HUES64 (cell line): ENCODE measurements around the gene SIX5.

Source experiments
- H3K27ac ChIP-seq: 2 replicates; pipeline ENCODE4 v1.7.0; 2013; ENCODE audit warnings: low read depth, low read length, inconsistent platforms
- H3K27me3 ChIP-seq: 2 replicates; pipeline ENCODE4 v1.6.1; 2013; ENCODE audit warnings: mild to moderate bottlenecking, low read length; ENCODE audit not compliant: insufficient read depth
- H3K36me3 ChIP-seq: 2 replicates; pipeline ENCODE4 v1.6.1; 2013; ENCODE audit warnings: mild to moderate bottlenecking, low read length; ENCODE audit not compliant: insufficient read depth
- H3K4me1 ChIP-seq: 2 replicates; pipeline ENCODE4 v1.6.1; 2013; ENCODE audit warnings: mild to moderate bottlenecking, low read length, moderate library complexity; ENCODE audit not compliant: insufficient read depth
- H3K4me3 ChIP-seq: 2 replicates; pipeline ENCODE4 v1.5.1; 2013; ENCODE audit warnings: mild to moderate bottlenecking, low read length, moderate library complexity
- H3K9ac ChIP-seq: 2 replicates; pipeline ENCODE4 v1.6.1; 2013; ENCODE audit warnings: mild to moderate bottlenecking, low read depth, low read length
- H3K9me3 ChIP-seq: 2 replicates; pipeline ENCODE4 v1.6.1; 2013; ENCODE audit warnings: low read depth, low read length; ENCODE audit not compliant: insufficient read depth
- WGBS: fragments of 150-250, 120-280 bp; methylation state at CpG from one replicate; pipeline ENCODE4 v1.1.7; 2013; ENCODE audit warnings: missing lambda C conversion rate; 5-methylcytosine and 5-hydroxymethylcytosine counted together

SIX5 gene

GRCh38 chr19:45772130-45772840 lies 3.2 kb upstream of the SIX5 start:
- H3K9ac ChIP-seq = no peak overlapping the region
- 78% methylated on average over 14 of the region's 14 CpGs for WGBS
- no peak overlapping the region for H3K27ac ChIP-seq
- peaks cover 9% of the 10 kb centered on the region for H3K36me3 ChIP-seq
- H3K4me3 ChIP-seq = no peak overlapping the region
- no peaks in the 10 kb centered on the region for H3K9me3 ChIP-seq
- H3K27me3 ChIP-seq = no peaks in the 10 kb centered on the region
- H3K4me1 ChIP-seq = no peaks in the 10 kb centered on the region

- H3K9ac ChIP-seq = peak overlapping the region; percentile 60
- H3K27ac ChIP-seq = no peak overlapping the region
- H3K9me3 ChIP-seq = no peaks in the 10 kb centered on the region
- H3K36me3 ChIP-seq = peaks cover under 1% of the 10 kb centered on the region; the same call in 1 of the 2 replicates
- H3K27me3 ChIP-seq = no peaks in the 10 kb centered on the region
- H3K4me3 ChIP-seq = peak overlapping the region; percentile 83
- 0 out of 2 replicates have a peak, but pooled peaks cover 8% of the 10 kb centered on the region for H3K4me1 ChIP-seq
- 49% methylated on average over 46 of the region's 46 CpGs for WGBS
Measured at GRCh38 chr19:45771311-45771933, 2.4 kb upstream of the SIX5 start.

- peak overlapping the region; percentile 98 for H3K27ac ChIP-seq
- no peaks in the 10 kb centered on the region for H3K27me3 ChIP-seq
- H3K36me3 ChIP-seq = no peaks in the 10 kb centered on the region; the same call in 1 of the 2 replicates
- H3K9me3 ChIP-seq = no peaks in the 10 kb centered on the region
- peak overlapping the region; percentile 83 for H3K4me3 ChIP-seq
- peak overlapping the region; percentile 88 for H3K9ac ChIP-seq
- under 1% methylated on average over 79 of the region's 79 CpGs for WGBS
- 0 out of 2 replicates have a peak, but pooled peaks cover 8% of the 10 kb centered on the region for H3K4me1 ChIP-seq
Measured at GRCh38 chr19:45770192-45771101, 1.4 kb upstream of the SIX5 start.

- Histone ChIP-seq H3K9ac (peak overlapping the region; percentile 88), H3K9me3 (no peaks in the 10 kb centered on the region), H3K4me3 (peak overlapping the region; percentile 83), H3K27ac (peak overlapping the region; percentile 98), H3K27me3 (no peaks in the 10 kb centered on the region), H3K36me3 (no peaks in the 10 kb centered on the region; the same call in 1 of the 2 replicates), H3K4me1 (peaks cover 14% of the 10 kb centered on the region)
- 1% methylated on average over 28 of the region's 28 CpGs for WGBS
Measured at GRCh38 chr19:45769821-45770191, 754 bp upstream of the SIX5 start.

DNA sequence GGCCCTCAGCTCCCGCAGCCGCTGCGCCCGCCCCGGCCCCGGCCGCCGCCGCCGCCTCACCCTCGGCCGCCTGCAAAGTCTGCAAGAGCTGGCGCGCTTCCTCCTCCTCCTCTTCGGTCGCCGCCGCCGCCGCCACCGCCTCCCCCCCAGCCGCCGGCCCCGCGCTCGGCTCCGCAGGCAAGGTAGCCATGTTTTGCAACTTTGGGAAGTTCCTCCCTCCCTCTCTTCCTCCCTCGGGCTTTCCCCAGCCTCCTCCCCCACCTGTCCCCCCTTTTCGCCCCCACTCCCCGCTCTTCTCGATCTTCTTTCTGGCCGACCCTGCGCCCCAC lies 433 bp downstream of the SIX5 start:
- WGBS = 0% methylated on average over 33 of the region's 33 CpGs
- Histone ChIP-seq H3K27me3 (no peaks in the 10 kb centered on the region), H3K9me3 (no peaks in the 10 kb centered on the region), H3K36me3 (no peaks in the 10 kb centered on the region; the same call in 1 of the 2 replicates), H3K9ac (peak overlapping the region; percentile 95), H3K4me1 (peaks cover 26% of the 10 kb centered on the region), H3K27ac (peak overlapping the region; percentile 98), H3K4me3 (peak overlapping the region; percentile 85)

- Histone ChIP-seq H3K36me3 (no peaks in the 10 kb centered on the region), H3K27me3 (no peaks in the 10 kb centered on the region), H3K9me3 (no peaks in the 10 kb centered on the region), H3K9ac (peak overlapping the region; percentile 95), H3K27ac (peak overlapping the region; percentile 98; the same call in 1 of the 2 replicates), H3K4me3 (peak overlapping the region; percentile 85), H3K4me1 (peaks cover 26% of the 10 kb centered on the region)
- under 1% methylated on average over 102 of the region's 102 CpGs for WGBS
Measured at GRCh38 chr19:45767881-45768654, 984 bp downstream of the SIX5 start.

DNA sequence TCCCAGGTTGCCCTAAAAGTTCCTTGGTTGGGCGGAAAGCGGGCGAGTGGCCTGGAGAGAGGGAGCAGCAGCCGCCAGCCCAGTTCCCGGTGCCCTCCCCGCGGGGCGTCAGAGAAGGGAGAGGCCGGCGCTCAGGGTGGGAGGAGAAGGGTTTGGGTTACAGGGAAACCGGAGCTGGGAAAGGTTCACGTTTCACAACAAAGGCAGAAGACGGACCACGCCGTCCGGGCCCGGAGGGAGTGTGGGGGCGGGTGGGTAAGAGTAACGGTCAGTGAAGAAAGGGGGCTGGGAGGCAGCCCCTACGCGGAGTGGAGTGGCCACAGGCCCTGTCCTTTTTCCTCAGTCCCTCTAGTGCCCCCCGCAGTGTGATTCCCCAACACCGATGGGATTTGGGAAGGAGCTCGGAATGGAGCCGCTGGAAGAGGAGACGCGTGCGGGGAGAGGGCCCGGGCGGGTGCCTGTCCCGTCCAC lies 1.6 kb downstream of the SIX5 start:
- peak overlapping the region; percentile 98; the same call in 1 of the 2 replicates for H3K27ac ChIP-seq

GRCh38 chr19:45766869-45767346 lies 2.1 kb downstream of the SIX5 start:
- no peaks in the 10 kb centered on the region for H3K36me3 ChIP-seq
- H3K4me3 ChIP-seq = peak overlapping the region; percentile 85
- H3K9ac ChIP-seq = peak overlapping the region; percentile 95
- peak overlapping the region; percentile 27; the same call in 1 of the 2 replicates for H3K27ac ChIP-seq
- no peaks in the 10 kb centered on the region; the same call in 1 of the 2 replicates for H3K27me3 ChIP-seq
- peaks cover 26% of the 10 kb centered on the region for H3K4me1 ChIP-seq
- H3K9me3 ChIP-seq = no peaks in the 10 kb centered on the region
- 28% methylated on average over 24 of the region's 24 CpGs for WGBS

More for the DNA sequence above, 1.6 kb downstream of the SIX5 start:
- H3K9ac ChIP-seq = peak overlapping the region; percentile 95
- no peaks in the 10 kb centered on the region for H3K9me3 ChIP-seq
- peak overlapping the region; percentile 85 for H3K4me3 ChIP-seq
- no peaks in the 10 kb centered on the region for H3K36me3 ChIP-seq
- peaks cover 26% of the 10 kb centered on the region for H3K4me1 ChIP-seq
- no peaks in the 10 kb centered on the region; the same call in 1 of the 2 replicates for H3K27me3 ChIP-seq
- under 1% methylated on average over 31 of the region's 31 CpGs for WGBS

DNA sequence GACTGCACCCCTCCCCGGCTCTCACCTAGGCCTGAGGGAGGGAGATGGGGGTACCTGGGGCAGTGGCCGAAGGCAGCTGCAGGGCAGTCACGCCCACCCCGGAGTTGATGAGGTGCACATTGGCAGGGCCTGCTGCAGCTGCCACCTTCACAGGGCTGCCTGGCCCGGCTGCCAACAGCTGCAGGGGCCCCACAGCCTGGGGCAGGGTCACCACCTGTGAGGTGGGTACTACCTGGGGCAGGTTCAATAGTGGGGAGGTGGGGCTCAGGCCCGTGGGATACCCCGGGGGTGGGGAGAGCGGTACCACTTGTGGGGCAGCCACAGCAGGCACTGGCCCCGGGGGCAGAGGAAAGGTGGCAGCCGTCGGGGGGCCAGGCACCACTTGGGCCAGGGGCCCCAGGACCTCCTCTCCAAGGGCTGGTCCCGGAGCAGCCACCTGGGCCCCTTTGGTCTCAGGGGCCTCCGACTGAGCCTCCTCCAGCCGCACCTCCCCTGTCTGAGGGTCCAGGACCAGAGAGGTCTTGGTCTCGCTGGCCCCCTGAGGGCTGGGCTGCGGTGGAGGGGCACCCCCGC lies 2.7 kb downstream of the SIX5 start:
- 82% methylated on average over 17 of the region's 17 CpGs for WGBS
- Histone ChIP-seq H3K4me1 (peaks cover 26% of the 10 kb centered on the region), H3K4me3 (peak overlapping the region; percentile 85; the same call in 1 of the 2 replicates), H3K27ac (no peak overlapping the region; the same call in 1 of the 2 replicates), H3K9me3 (no peaks in the 10 kb centered on the region), H3K9ac (peak overlapping the region; percentile 95; the same call in 1 of the 2 replicates), H3K36me3 (no peaks in the 10 kb centered on the region), H3K27me3 (no peaks in the 10 kb centered on the region; the same call in 1 of the 2 replicates)
